DND-41 (cell line): ENCODE data around the gene PRRT2.

Source experiments
- ATAC-seq: fragments of 200-7000 bp; cut with Tn5 transposase; 3 replicates; pipeline ENCODE4 v1.9.1; 2021; ENCODE audit warnings: low read depth; ENCODE audit not compliant: insufficient read depth
- DNase-seq: peaks from one replicate; pipeline ENCODE4 v3.0.0-alpha.2; 2020
- H2AFZ ChIP-seq: 2 replicates; pipeline ENCODE4 v1.6.0; 2012; ENCODE audit warnings: low read depth, low read length
- H3K27ac ChIP-seq: 2 replicates; pipeline ENCODE4 v1.5.1; 2012; ENCODE audit warnings: low read length, inconsistent platforms
- H3K27me3 ChIP-seq: fragments of 200-600 bp; sonication (generic); 2 replicates; pipeline ENCODE4 v1.6.0; 2012; ENCODE audit warnings: low read length, mild to moderate bottlenecking, inconsistent platforms; ENCODE audit not compliant: insufficient read depth, poor library complexity
- H3K36me3 ChIP-seq: 2 replicates; pipeline ENCODE4 v1.5.1; 2012; ENCODE audit warnings: low read length, inconsistent platforms; ENCODE audit not compliant: insufficient read depth
- H3K4me1 ChIP-seq: 2 replicates; pipeline ENCODE4 v1.5.1; 2012; ENCODE audit warnings: mild to moderate bottlenecking, low read length; ENCODE audit not compliant: insufficient read depth
- H3K4me2 ChIP-seq: 2 replicates; pipeline ENCODE4 v1.6.0; 2012; ENCODE audit warnings: mild to moderate bottlenecking, moderate library complexity, low read length, inconsistent platforms; ENCODE audit not compliant: insufficient read depth
- H3K4me3 ChIP-seq, 2 experiments: fragments of 200-600 bp in 1 of 2; shearing (Covaris generic) in 1 of 2; 2 replicates each; pipeline ENCODE4 v1.5.1; 2012 to 2016; ENCODE audit warnings: inconsistent platforms in 2 of 2, low read length in 2 of 2, mild to moderate bottlenecking in 2 of 2, low read depth in 1 of 2, moderate library complexity in 1 of 2
- H3K79me2 ChIP-seq: 2 replicates; pipeline ENCODE4 v1.6.0; 2012; ENCODE audit warnings: low read length, inconsistent platforms; ENCODE audit not compliant: insufficient read depth
- H3K9ac ChIP-seq: 2 replicates; pipeline ENCODE4 v1.6.0; 2012; ENCODE audit warnings: low read depth, mild to moderate bottlenecking, inconsistent platforms, low read length, moderate library complexity
- H3K9me3 ChIP-seq: 2 replicates; pipeline ENCODE4 v1.5.1; 2012; ENCODE audit warnings: low read length, moderate library complexity, mild to moderate bottlenecking, inconsistent platforms; ENCODE audit not compliant: insufficient read depth, severe bottlenecking
- H4K20me1 ChIP-seq: 2 replicates; pipeline ENCODE4 v1.6.0; 2012; ENCODE audit warnings: low read length; ENCODE audit not compliant: insufficient read depth
- EZH2 ChIP-seq: IDR thresholded peaks from 3 replicates; pipeline ENCODE4 v1.6.1; 2012; ENCODE audit warnings: borderline replicate concordance, low read depth, mild to moderate bottlenecking, moderate library complexity, low read length, inconsistent platforms; ENCODE audit not compliant: severe bottlenecking
- TF ChIP-seq, protein P1 (sequence below): IDR thresholded peaks from 2 replicates; pipeline ENCODE4 v1.5.1; 2012; ENCODE audit warnings: borderline replicate concordance, low read length, moderate library complexity, mild to moderate bottlenecking; ENCODE audit not compliant: poor library complexity, severe bottlenecking; ENCODE audit errors: extremely low read depth

PRRT2 gene

DNA sequence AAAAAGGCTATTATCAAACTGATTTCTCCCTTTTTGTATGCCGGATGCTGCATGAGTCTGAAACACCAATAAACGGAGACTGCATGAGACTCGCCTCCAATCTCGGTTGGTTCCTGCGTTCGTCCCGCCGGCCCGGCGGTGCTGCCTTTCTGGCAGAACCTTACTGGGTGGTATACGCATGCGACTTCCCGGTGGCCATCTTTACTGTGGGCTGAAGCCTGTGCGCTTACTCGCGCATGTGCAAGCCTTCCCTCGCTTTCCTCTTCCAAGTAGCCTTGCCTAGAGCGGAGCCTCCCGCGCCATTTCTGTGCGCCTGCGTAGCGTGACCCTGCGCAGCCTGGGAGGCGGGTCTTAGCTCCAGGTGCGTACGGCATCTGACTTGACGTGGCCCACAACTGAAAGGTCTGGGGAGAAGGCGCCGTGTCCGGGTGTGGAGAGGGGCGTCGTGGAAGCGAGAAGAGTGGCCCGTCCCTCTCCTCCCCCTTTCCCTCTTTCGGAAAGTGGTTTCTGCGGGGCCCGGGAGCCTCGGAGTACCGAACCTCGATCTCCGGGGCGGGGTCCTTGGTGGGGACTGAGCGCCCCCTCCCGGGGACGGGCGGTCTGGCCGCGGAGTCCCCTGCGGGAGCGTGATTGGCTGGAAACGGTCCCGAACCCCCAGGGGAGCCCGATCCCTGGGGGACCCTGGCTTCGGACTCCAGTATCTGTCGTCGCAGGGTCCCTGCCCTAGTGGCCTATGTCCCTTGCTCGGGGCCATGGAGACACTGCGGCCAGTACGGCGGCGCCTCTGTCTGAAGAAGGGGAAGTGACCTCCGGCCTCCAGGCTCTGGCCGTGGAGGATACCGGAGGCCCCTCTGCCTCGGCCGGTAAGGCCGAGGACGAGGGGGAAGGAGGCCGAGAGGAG, 4.0 kb downstream of the PRRT2 start, which contains the start of gene PAGR1:
TSS of gene PAGR1 (plus strand) at position 360 of the 901 bp plus-strand sequence. CDS start at position 734, 374 bp downstream.
- Histone ChIP-seq H3K4me3 (peak within 1 kb of the TSS; percentile 68 to 79), H3K27ac (peak within 1 kb of the TSS; percentile 99), H3K9me3 (no peaks in the 10 kb centered on the region), H4K20me1 (peaks cover 24% of the 10 kb centered on the region), H3K4me1 (peaks cover 69% of the 10 kb centered on the region), H3K9ac (peak within 1 kb of the TSS; percentile 95), H3K27me3 (no peaks in the 10 kb centered on the region), H3K4me2 (peak within 1 kb of the TSS; percentile 94), H3K79me2 (peaks cover 45% of the 10 kb centered on the region), H2AFZ (peak within 1 kb of the TSS; percentile 94), H3K36me3 (peaks cover 30% of the 10 kb centered on the region)
- no peak for TF ChIP-seq EZH2
- TF ChIP-seq, protein P1, sequence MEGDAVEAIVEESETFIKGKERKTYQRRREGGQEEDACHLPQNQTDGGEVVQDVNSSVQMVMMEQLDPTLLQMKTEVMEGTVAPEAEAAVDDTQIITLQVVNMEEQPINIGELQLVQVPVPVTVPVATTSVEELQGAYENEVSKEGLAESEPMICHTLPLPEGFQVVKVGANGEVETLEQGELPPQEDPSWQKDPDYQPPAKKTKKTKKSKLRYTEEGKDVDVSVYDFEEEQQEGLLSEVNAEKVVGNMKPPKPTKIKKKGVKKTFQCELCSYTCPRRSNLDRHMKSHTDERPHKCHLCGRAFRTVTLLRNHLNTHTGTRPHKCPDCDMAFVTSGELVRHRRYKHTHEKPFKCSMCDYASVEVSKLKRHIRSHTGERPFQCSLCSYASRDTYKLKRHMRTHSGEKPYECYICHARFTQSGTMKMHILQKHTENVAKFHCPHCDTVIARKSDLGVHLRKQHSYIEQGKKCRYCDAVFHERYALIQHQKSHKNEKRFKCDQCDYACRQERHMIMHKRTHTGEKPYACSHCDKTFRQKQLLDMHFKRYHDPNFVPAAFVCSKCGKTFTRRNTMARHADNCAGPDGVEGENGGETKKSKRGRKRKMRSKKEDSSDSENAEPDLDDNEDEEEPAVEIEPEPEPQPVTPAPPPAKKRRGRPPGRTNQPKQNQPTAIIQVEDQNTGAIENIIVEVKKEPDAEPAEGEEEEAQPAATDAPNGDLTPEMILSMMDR = peak; percentile 97
- peak; percentile 100 for DNase-seq
- peak; percentile 77 for ATAC-seq

DNA sequence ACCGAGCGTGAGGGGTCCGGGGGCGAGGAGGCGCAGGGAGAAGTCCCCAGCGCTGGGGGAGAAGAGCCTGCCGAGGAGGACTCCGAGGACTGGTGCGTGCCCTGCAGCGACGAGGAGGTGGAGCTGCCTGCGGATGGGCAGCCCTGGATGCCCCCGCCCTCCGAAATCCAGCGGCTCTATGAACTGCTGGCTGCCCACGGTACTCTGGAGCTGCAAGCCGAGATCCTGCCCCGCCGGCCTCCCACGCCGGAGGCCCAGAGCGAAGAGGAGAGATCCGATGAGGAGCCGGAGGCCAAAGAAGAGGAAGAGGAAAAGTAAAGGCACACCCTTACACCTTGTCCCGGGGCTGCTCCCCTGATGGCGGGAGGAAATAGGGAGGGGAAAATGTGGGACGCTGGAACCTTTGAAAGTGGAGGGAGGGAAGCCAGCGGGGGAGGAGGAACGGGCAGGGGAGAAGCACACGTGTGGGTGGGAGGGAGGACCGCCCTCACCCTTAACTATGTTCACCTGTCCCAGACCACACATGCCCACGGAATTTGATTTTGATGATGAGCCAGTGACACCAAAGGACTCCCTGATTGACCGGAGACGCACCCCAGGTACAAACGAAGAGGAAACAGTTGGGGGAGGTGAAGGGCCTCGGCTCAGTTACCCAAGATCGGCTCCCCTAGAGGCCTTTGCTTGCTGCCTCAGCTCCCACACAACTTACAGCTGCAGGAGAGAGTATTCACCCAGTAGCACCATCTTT, 4.9 kb downstream of the PRRT2 start:
- H2AFZ ChIP-seq = peak overlapping the region; percentile 94
- peak; percentile 77 for DNase-seq
- peak; percentile 53 for ATAC-seq
- H3K27ac ChIP-seq = peak overlapping the region; percentile 99
- H3K4me2 ChIP-seq = peak overlapping the region; percentile 94
- H3K27me3 ChIP-seq = no peaks in the 10 kb centered on the region
- H3K79me2 ChIP-seq = peaks cover 45% of the 10 kb centered on the region
- no peaks in the 10 kb centered on the region for H3K9me3 ChIP-seq
- H3K4me3 ChIP-seq = peak overlapping the region; percentile 68 to 79
- peaks cover 61% of the 10 kb centered on the region for H3K4me1 ChIP-seq
- H4K20me1 ChIP-seq = peaks cover 31% of the 10 kb centered on the region
- peaks cover 32% of the 10 kb centered on the region for H3K36me3 ChIP-seq
- TF ChIP-seq EZH2 = no peak
- TF ChIP-seq, protein P1 = peak; percentile 54
- peak overlapping the region; percentile 95 for H3K9ac ChIP-seq

DNA sequence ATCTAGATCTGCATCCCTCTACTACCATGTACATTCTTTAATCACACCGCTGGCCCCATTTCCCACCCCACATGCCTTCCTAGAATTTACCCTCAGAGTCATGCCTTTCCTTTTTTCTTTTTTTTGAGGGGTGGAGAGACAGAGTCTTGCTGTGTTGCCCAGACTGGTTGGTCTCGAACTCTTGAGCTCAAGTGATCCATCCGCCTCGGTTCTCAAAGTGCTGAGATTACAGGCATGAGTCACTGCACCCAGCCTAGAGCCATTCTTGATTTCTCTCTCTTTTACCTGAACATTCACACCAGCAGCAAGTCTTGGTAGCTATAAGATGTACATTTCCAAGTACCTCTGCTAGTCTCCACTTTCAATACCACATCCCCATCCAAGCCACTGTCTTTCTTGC, 6.1 kb downstream of the PRRT2 start:
- DNase-seq = no peak
- Histone ChIP-seq H3K4me2 (peak overlapping the region; percentile 94), H3K4me3 (no peak overlapping the region), H3K9me3 (no peaks in the 10 kb centered on the region), H3K27ac (peak overlapping the region; percentile 18; the same call in 1 of the 2 replicates), H3K36me3 (peaks cover 32% of the 10 kb centered on the region), H2AFZ (no peak overlapping the region), H3K4me1 (peaks cover 59% of the 10 kb centered on the region), H3K27me3 (no peaks in the 10 kb centered on the region), H4K20me1 (peaks cover 31% of the 10 kb centered on the region), H3K9ac (peak overlapping the region; percentile 95; the same call in 1 of the 2 replicates), H3K79me2 (peaks cover 45% of the 10 kb centered on the region)
- ATAC-seq = no peak
- TF ChIP-seq EZH2 = no peak
- TF ChIP-seq, protein P1 = no peak
